ENCODE data around the gene BRMS1. TPM values are rescaled to one million over a fixed set of nuclear protein-coding genes. Genes with fewer than 3 reads are reported as not detected.
A peak's percentile ranks its signal among the peaks of the same experiment; 100 is the strongest.

BRMS1 gene
- polyA plus RNA-seq, 3 donors from 2014 or later = 69.3 to 79.8 (median 76.3) TPM

GRCh38 chr11:66289548-66290329 is 55.2 kb downstream of the BRMS1 start:
- peak in 1 of 3 donors; percentile 78 for DNase-seq
- peaks cover 35 to 37% of the 10 kb centered on the region in 2 donors for H3K4me1 Mint-ChIP-seq
- peak overlapping the region; percentile 86 to 94 (median 92) for H3K4me3 Mint-ChIP-seq
- H3K36me3 Mint-ChIP-seq = peaks cover 0 to 4% (median 3%) of the 10 kb centered on the region in 3 donors
- H3K27ac Mint-ChIP-seq = peak overlapping the region; percentile 78 to 91 (median 88)
- H3K27me3 Mint-ChIP-seq (ENCODE audit: low read depth in 3 of 3) = peaks cover 10 to 21% (median 15%) of the 10 kb centered on the region in 3 donors
- peaks cover 0 to 2% (median 0%) of the 10 kb centered on the region in 6 donors for H3K9me3 Mint-ChIP-seq

- H3K4me3 Mint-ChIP-seq = peak within 1 kb of the TSS; percentile 86 to 94 (median 92)
- H3K27me3 Mint-ChIP-seq (ENCODE audit: low read depth in 3 of 3) = peaks cover 10 to 21% (median 15%) of the 10 kb centered on the region in 3 donors
- H3K4me1 Mint-ChIP-seq = peaks cover 35 to 37% of the 10 kb centered on the region in 2 donors
- DNase-seq = peak; percentile 98 to 99 (median 99)
- H3K36me3 Mint-ChIP-seq = peaks cover 0 to 4% (median 3%) of the 10 kb centered on the region in 3 donors
- peak within 1 kb of the TSS; percentile 78 to 94 (median 88) for H3K27ac Mint-ChIP-seq
- no peaks in the 10 kb centered on the region for H3K9me3 Mint-ChIP-seq
These were observed 56.0 kb downstream of the BRMS1 start, which contains the start of gene YIF1A for GRCh38 chr11:66288671-66289547. Gene YIF1A, minus strand, starts transcription at chr11:66289143. Its CDS starts 158 bp downstream, at chr11:66288985.

GRCh38 chr11:66287889-66288670 is 56.8 kb downstream of the BRMS1 start:
- no peak for DNase-seq
- peak overlapping the region; percentile 86 to 94 (median 92) for H3K4me3 Mint-ChIP-seq
- H3K4me1 Mint-ChIP-seq = peaks cover 37 to 40% of the 10 kb centered on the region in 2 donors
- peak overlapping the region; percentile 75 to 94 (median 81) for H3K27ac Mint-ChIP-seq
- H3K9me3 Mint-ChIP-seq = no peaks in the 10 kb centered on the region
- peaks cover 7 to 20% (median 17%) of the 10 kb centered on the region in 3 donors for H3K27me3 Mint-ChIP-seq (ENCODE audit: low read depth in 3 of 3)
- H3K36me3 Mint-ChIP-seq = peaks cover 0 to 4% (median 3%) of the 10 kb centered on the region in 3 donors

Other genes starting within 250 kb of the BRMS1 start
- 1 to 10 TPM; 1.6 to 7.1 (median 3.9) TPM for gene KLC2, start 87.4 kb downstream of the BRMS1 start, polyA plus RNA-seq
- 10 to 100 TPM; 22.9 to 33.2 (median 25.8) TPM for gene RAB1B, start 76.5 kb downstream of the BRMS1 start, polyA plus RNA-seq
- not detected for gene CNIH2, start 66.9 kb downstream of the BRMS1 start, polyA plus RNA-seq
- gene YIF1A, start 56.0 kb downstream of the BRMS1 start, polyA plus RNA-seq = 10 to 100 TPM; 55.7 to 85.2 (median 62.1) TPM
- gene TMEM151A, start 53.2 kb downstream of the BRMS1 start, polyA plus RNA-seq = not detected
- not detected for gene CD248, start 28.1 kb downstream of the BRMS1 start, polyA plus RNA-seq
- gene RIN1, start 8.7 kb downstream of the BRMS1 start, polyA plus RNA-seq = under 1 TPM in 2 of 3 donors, not detected in 1; 0.17 to 0.20 TPM
- 10 to 100 TPM in 1 of 3 donors, 1 to 10 TPM in 2; 7.0 to 11.1 (median 7.4) TPM for gene B4GAT1, start 2.5 kb upstream of the BRMS1 start, polyA plus RNA-seq
- gene SLC29A2, start 26.7 kb upstream of the BRMS1 start, polyA plus RNA-seq = under 1 TPM in 2 of 3 donors, not detected in 1; 0.21 to 0.32 TPM
- gene NPAS4, start 75.9 kb upstream of the BRMS1 start, polyA plus RNA-seq = not detected
- 100 to 1,000 TPM in 1 of 3 donors, 10 to 100 TPM in 2; 53.6 to 118 (median 88.6) TPM for gene MRPL11, start 93.7 kb upstream of the BRMS1 start, polyA plus RNA-seq
- 1 to 10 TPM; 1.6 to 3.2 (median 1.7) TPM for gene PELI3, start 121.8 kb upstream of the BRMS1 start, polyA plus RNA-seq
- gene DPP3, start 135.3 kb upstream of the BRMS1 start, polyA plus RNA-seq = 10 to 100 TPM; 44.5 to 54.2 (median 47.6) TPM
- 1 to 10 TPM; 5.3 to 8.3 (median 6.2) TPM for gene BBS1, start 165.5 kb upstream of the BRMS1 start, polyA plus RNA-seq
- gene ZDHHC24, start 200.9 kb upstream of the BRMS1 start, polyA plus RNA-seq = 10 to 100 TPM; 19.8 to 28.0 (median 24.7) TPM
- gene ACTN3, start 201.8 kb upstream of the BRMS1 start, polyA plus RNA-seq = under 1 TPM in 1 of 3 donors, not detected in 2; 0.07 TPM
- gene CTSF, start 223.5 kb upstream of the BRMS1 start, polyA plus RNA-seq = 10 to 100 TPM; 24.2 to 56.7 (median 48.8) TPM
- not detected for gene CCDC87, start 248.0 kb upstream of the BRMS1 start, polyA plus RNA-seq
- gene CCS, start 248.1 kb upstream of the BRMS1 start, polyA plus RNA-seq = 10 to 100 TPM; 34.3 to 52.8 (median 41.7) TPM

Measured in immature natural killer cell (primary cell).